GM18861 (cell line): ENCODE data around the gene LTA.

ENCODE experiments used
- ATAC-seq: cut with Tn5 transposase; IDR thresholded peaks from one replicate; pipeline ENCODE4 v1.9.1; 2021; ENCODE audit not compliant: unreplicated experiment

The LTA gene

DNA sequence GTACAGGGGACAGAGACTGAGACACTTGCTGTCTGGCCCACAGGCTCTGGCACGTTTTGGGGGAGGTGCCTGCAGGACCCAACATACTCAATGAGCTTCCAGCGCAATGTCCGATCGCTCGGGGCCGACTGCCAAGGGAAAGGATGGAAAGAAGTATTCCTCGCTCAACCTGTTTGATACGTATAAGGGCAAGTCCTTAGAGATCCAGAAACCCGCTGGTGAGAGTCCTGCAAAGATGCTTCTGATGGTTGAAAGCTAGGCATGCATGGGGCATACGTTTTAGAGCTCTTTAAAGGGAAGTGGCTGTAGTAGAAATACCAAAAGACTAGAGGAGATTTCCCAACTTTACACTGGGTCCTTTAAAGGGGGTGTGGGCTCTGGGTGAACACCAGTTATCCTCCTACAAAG, 50.6 kb downstream of the LTA start:
- ATAC-seq, result no peak
